Upper lobe of left lung (tissue), 4 donors: ENCODE results near the gene DNAI7.

ENCODE experiments used
- POLR2AphosphoS5 ChIP-seq, 2 donors: sonication (generic); formaldehyde crosslinking; IDR thresholded peaks; one replicate each; pipeline ENCODE4 v1.5.1; 2017; ENCODE audit warnings: antibody characterized with exemption in 2 of 2
- TF ChIP-seq, protein P1 (sequence below), 6 experiments: fragments of 450-650 bp in 4 of 6; fragments of 200-600 bp in 2 of 6; sonication (generic) in 2 of 6; IDR thresholded peaks; one replicate each; pipeline ENCODE4 v1.5.1; 2016 to 2019; ENCODE audit warnings: antibody characterized with exemption in 6 of 6

DNA sequence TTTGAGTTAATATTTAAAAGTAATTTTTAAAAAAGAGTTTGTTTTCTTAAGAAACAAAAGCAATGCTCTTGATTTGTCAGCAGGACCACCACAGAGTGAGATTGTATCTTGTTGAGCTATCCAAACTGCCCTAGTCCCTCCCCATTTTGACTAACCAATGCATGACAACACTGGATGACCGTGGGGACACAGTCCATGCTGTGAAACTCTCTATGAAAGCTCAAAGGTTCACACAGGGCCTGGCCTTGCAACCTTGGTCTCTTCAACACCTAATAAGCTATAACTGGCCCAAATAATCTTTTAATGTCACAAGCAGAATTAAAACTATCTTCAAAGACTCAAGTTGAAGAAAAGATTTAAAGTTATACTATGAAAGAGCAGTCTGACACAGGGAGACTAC is 13.6 kb upstream of the DNAI7 start:
- TF ChIP-seq, protein P1, sequence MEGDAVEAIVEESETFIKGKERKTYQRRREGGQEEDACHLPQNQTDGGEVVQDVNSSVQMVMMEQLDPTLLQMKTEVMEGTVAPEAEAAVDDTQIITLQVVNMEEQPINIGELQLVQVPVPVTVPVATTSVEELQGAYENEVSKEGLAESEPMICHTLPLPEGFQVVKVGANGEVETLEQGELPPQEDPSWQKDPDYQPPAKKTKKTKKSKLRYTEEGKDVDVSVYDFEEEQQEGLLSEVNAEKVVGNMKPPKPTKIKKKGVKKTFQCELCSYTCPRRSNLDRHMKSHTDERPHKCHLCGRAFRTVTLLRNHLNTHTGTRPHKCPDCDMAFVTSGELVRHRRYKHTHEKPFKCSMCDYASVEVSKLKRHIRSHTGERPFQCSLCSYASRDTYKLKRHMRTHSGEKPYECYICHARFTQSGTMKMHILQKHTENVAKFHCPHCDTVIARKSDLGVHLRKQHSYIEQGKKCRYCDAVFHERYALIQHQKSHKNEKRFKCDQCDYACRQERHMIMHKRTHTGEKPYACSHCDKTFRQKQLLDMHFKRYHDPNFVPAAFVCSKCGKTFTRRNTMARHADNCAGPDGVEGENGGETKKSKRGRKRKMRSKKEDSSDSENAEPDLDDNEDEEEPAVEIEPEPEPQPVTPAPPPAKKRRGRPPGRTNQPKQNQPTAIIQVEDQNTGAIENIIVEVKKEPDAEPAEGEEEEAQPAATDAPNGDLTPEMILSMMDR (IDR thresholded peaks at IDR 0.05), result no peak
- TF ChIP-seq POLR2AphosphoS5 (IDR thresholded peaks at IDR 0.05), result no peak
